H9 (cell line): Measurements from ENCODE around the gene GSG1L. TPM values are rescaled to one million over a fixed set of nuclear protein-coding genes. Genes with fewer than 3 reads are reported as not detected.

Experiments used
- DNase-seq: peaks from one replicate; pipeline ENCODE4 v3.0.0-alpha.2; 2017
- H2AFZ ChIP-seq: one replicate; pipeline ENCODE4 v1.6.1; 2013; ENCODE audit warnings: mild to moderate bottlenecking, low read length, control low read depth, moderate library complexity
- H2AK5ac ChIP-seq: 2 replicates; pipeline ENCODE4 v1.6.1; 2013; ENCODE audit warnings: low read length, control low read depth, mixed read lengths; ENCODE audit not compliant: insufficient read length
- H2BK120ac ChIP-seq: one replicate; pipeline ENCODE4 v1.6.1; 2013; ENCODE audit warnings: low read depth, mild to moderate bottlenecking, low read length, control low read depth, inconsistent platforms; ENCODE audit not compliant: poor library complexity, severe bottlenecking
- H2BK12ac ChIP-seq: 2 replicates; pipeline ENCODE4 v1.6.1; 2013; ENCODE audit warnings: low read length, control low read depth, mixed read lengths, low read depth; ENCODE audit not compliant: insufficient read length
- H2BK15ac ChIP-seq: 2 replicates; pipeline ENCODE4 v1.6.1; 2013; ENCODE audit warnings: low read depth, low read length, control low read depth
- H2BK20ac ChIP-seq: one replicate; pipeline ENCODE4 v1.6.1; 2013; ENCODE audit warnings: low read depth, mild to moderate bottlenecking, low read length, control low read depth, inconsistent platforms; ENCODE audit not compliant: poor library complexity, severe bottlenecking
- H2BK5ac ChIP-seq: 2 replicates; pipeline ENCODE4 v1.6.1; 2013; ENCODE audit warnings: low read length, control low read depth, mixed read lengths; ENCODE audit not compliant: insufficient read length
- H3K14ac ChIP-seq: 2 replicates; pipeline ENCODE4 v1.6.1; 2013; ENCODE audit warnings: low read length, control low read depth; ENCODE audit not compliant: insufficient read depth
- H3K18ac ChIP-seq: 2 replicates; pipeline ENCODE4 v1.6.1; 2013; ENCODE audit warnings: low read depth, mild to moderate bottlenecking, mixed read lengths, low read length, control low read depth; ENCODE audit not compliant: insufficient read length
- H3K23ac ChIP-seq: 2 replicates; pipeline ENCODE4 v1.6.1; 2013; ENCODE audit warnings: low read length, control low read depth, mixed read lengths, low read depth; ENCODE audit not compliant: insufficient read length
- H3K23me2 ChIP-seq: 2 replicates; pipeline ENCODE4 v1.6.1; 2013; ENCODE audit warnings: low read depth, mild to moderate bottlenecking, mixed read lengths, low read length, control low read depth; ENCODE audit not compliant: insufficient read length, poor library complexity, severe bottlenecking
- H3K27ac ChIP-seq: 2 replicates; pipeline ENCODE4 v1.5.1; 2013; ENCODE audit warnings: low read length, control low read depth, mixed read lengths, low read depth; ENCODE audit not compliant: insufficient read length
- H3K27me3 ChIP-seq: 2 replicates; pipeline ENCODE4 v1.6.1; 2013; ENCODE audit warnings: low read length, control low read depth, inconsistent platforms; ENCODE audit not compliant: insufficient read depth
- H3K4ac ChIP-seq: 2 replicates; pipeline ENCODE4 v1.6.1; 2013; ENCODE audit warnings: low read depth, mild to moderate bottlenecking, control low read depth, inconsistent platforms, low read length, moderate library complexity
- H3K4me1 ChIP-seq: 2 replicates; pipeline ENCODE4 v1.6.1; 2013; ENCODE audit warnings: low read length, control low read depth, inconsistent platforms; ENCODE audit not compliant: insufficient read depth
- H3K4me2 ChIP-seq: 2 replicates; pipeline ENCODE4 v1.6.1; 2013; ENCODE audit warnings: low read length, control low read depth, mixed read lengths; ENCODE audit not compliant: insufficient read length, insufficient read depth
- H3K56ac ChIP-seq: 2 replicates; pipeline ENCODE4 v1.6.1; 2013; ENCODE audit warnings: low read depth, mild to moderate bottlenecking, mixed read lengths, low read length, control low read depth; ENCODE audit not compliant: insufficient read length
- H3K79me1 ChIP-seq: 2 replicates; pipeline ENCODE4 v1.6.1; 2013; ENCODE audit warnings: low read depth, mild to moderate bottlenecking, moderate library complexity, low read length, control low read depth, inconsistent platforms; ENCODE audit not compliant: insufficient read depth, poor library complexity, severe bottlenecking
- H3K79me2 ChIP-seq: 2 replicates; pipeline ENCODE4 v1.6.1; 2013; ENCODE audit warnings: low read length, control low read depth, inconsistent platforms; ENCODE audit not compliant: insufficient read depth
- H3K9ac ChIP-seq: 2 replicates; pipeline ENCODE4 v1.6.1; 2013; ENCODE audit warnings: low read length, control low read depth, mixed read lengths; ENCODE audit not compliant: insufficient read length; ENCODE audit errors: extremely low read depth
- H3K9me3 ChIP-seq: one replicate; pipeline ENCODE4 v1.6.1; 2013; ENCODE audit warnings: low read depth, low read length, inconsistent platforms; ENCODE audit not compliant: control insufficient read depth
- H3T11ph ChIP-seq: one replicate; pipeline ENCODE4 v1.6.1; 2013; ENCODE audit warnings: mild to moderate bottlenecking, low read length, control low read depth, inconsistent platforms
- H4K20me1 ChIP-seq: one replicate; pipeline ENCODE4 v1.6.1; 2013; ENCODE audit not compliant: control insufficient read depth, insufficient read length, insufficient read depth
- H4K5ac ChIP-seq: 2 replicates; pipeline ENCODE4 v1.6.1; 2013; ENCODE audit warnings: low read depth, mild to moderate bottlenecking, mixed read lengths, low read length, control low read depth; ENCODE audit not compliant: insufficient read length
- H4K8ac ChIP-seq: replicated peaks from 2 replicates; pipeline ENCODE4 v1.6.1; 2013; ENCODE audit warnings: low read length, control low read depth, mixed read lengths, low read depth; ENCODE audit not compliant: insufficient read length
- H4K91ac ChIP-seq: 2 replicates; pipeline ENCODE4 v1.6.1; 2013; ENCODE audit warnings: low read depth, mild to moderate bottlenecking, moderate library complexity, mixed read lengths, low read length, control low read depth; ENCODE audit not compliant: insufficient read length
- H3K27ac Mint-ChIP-seq, 3 experiments: 2 replicates in 2 of 3; 3 replicates in 1 of 3; pipeline ENCODE4 v1.8.0; 2020 to 2021; ENCODE audit warnings: mixed read lengths in 3 of 3, mild to moderate bottlenecking in 1 of 3, moderate library complexity in 1 of 3
- H3K27me3 Mint-ChIP-seq: 2 replicates; pipeline ENCODE4 v1.8.0; 2021; ENCODE audit warnings: low read depth, mild to moderate bottlenecking, moderate library complexity, mixed read lengths
- H3K36me3 Mint-ChIP-seq, 3 experiments: 2 replicates in 2 of 3; 3 replicates in 1 of 3; pipeline ENCODE4 v1.8.0; 2020 to 2021; ENCODE audit warnings: low read depth in 3 of 3, mixed read lengths in 3 of 3; ENCODE audit not compliant: insufficient read depth in 1 of 3
- H3K4me1 Mint-ChIP-seq, 2 experiments: 2 replicates each; pipeline ENCODE4 v1.8.0; 2020; ENCODE audit warnings: mixed read lengths in 2 of 2
- H3K4me3 Mint-ChIP-seq, 2 experiments: 2 replicates in 1 of 2; 3 replicates in 1 of 2; pipeline ENCODE4 v1.8.0; 2020 to 2021; ENCODE audit warnings: mild to moderate bottlenecking in 2 of 2, mixed read lengths in 2 of 2, moderate library complexity in 1 of 2
- H3K9me3 Mint-ChIP-seq, 2 experiments: 2 replicates in 1 of 2; 3 replicates in 1 of 2; pipeline ENCODE4 v1.8.0; 2020; ENCODE audit warnings: mild to moderate bottlenecking in 2 of 2, mixed read lengths in 2 of 2, moderate library complexity in 1 of 2
- CTCF ChIP-seq: fragments of 200-600 bp; sonication (generic); conservative IDR thresholded peaks from 3 replicates; pipeline ENCODE4 v1.8.0; 2021; ENCODE audit warnings: antibody characterized with exemption, mild to moderate bottlenecking
- WGBS: extraction: QIAGEN DNeasy Blood & Tissue Kit; methylation state at CpG from one replicate; pipeline ENCODE4 v1.1.7; 2013; ENCODE audit warnings: missing lambda C conversion rate, low lambda C conversion rate, mixed read lengths; ENCODE audit not compliant: insufficient read length; ENCODE audit errors: extremely low coverage; 5-methylcytosine and 5-hydroxymethylcytosine counted together
- total RNA-seq: library from RNA; stranded (reverse); gene quantifications from 2 replicates; pipeline ENCODE4 v1.2.1, GENCODE V29; 2021

Gene GSG1L
- total RNA-seq, 1 experiment from 2014 or later: 0.35 TPM

- H2BK12ac ChIP-seq: no peak overlapping the region
- H3K56ac ChIP-seq: no peak overlapping the region
- H4K20me1 ChIP-seq: no peaks in the 10 kb centered on the region
- no peak overlapping the region for H3K18ac ChIP-seq
- no peak overlapping the region for H3K4me2 ChIP-seq
- Mint-ChIP-seq H3K4me1 (peaks cover 0 to 9% of the 10 kb centered on the region in 2 experiments; a peak in 2 of 4 replicates), H3K27ac (no peak overlapping the region), H3K27me3 (peaks cover 6% of the 10 kb centered on the region; the same call in 1 of the 2 replicates), H3K36me3 (no peaks in the 10 kb centered on the region), H3K4me3 (no peak overlapping the region), H3K9me3 (no peaks in the 10 kb centered on the region)
- no peaks in the 10 kb centered on the region for H3K23me2 ChIP-seq
- H3K27ac ChIP-seq: no peak overlapping the region
- H3K4me1 ChIP-seq: no peaks in the 10 kb centered on the region
- H4K5ac ChIP-seq: no peak overlapping the region
- H2AFZ ChIP-seq: no peak overlapping the region
- H2AK5ac ChIP-seq: no peak overlapping the region
- no peak overlapping the region for H4K8ac ChIP-seq
- no peak overlapping the region for H3T11ph ChIP-seq
- no peaks in the 10 kb centered on the region for H3K27me3 ChIP-seq
- H3K79me1 ChIP-seq: no peaks in the 10 kb centered on the region
- H2BK5ac ChIP-seq: no peak overlapping the region
- TF ChIP-seq CTCF: no peak
- no peaks in the 10 kb centered on the region for H3K9me3 ChIP-seq
- no peak overlapping the region for H2BK20ac ChIP-seq
- no peaks in the 10 kb centered on the region for H3K79me2 ChIP-seq
- no peak overlapping the region for H4K91ac ChIP-seq
- H2BK15ac ChIP-seq: no peak overlapping the region
- no peak overlapping the region for H3K23ac ChIP-seq
- no peak overlapping the region for H3K4ac ChIP-seq
- peak overlapping the region; percentile 36; the same call in 1 of the 2 replicates for H3K14ac ChIP-seq
- H2BK120ac ChIP-seq: no peak overlapping the region
- no peak overlapping the region for H3K9ac ChIP-seq
- no peak for DNase-seq
- no CpG with 5 or more reads among the region's 10 CpGs for WGBS
Observed at GRCh38 chr16:27820646-27821345, 242.7 kb downstream of the GSG1L start.
